HepG2 (cell line): Measurements from ENCODE around the gene FLYWCH1. TPM values are rescaled to one million over a fixed set of nuclear protein-coding genes. Genes with fewer than 3 reads are reported as not detected.
A peak's percentile ranks its signal among the peaks of the same experiment; 100 is the strongest.

Experiments used
- AGO1 ChIP-seq: fragments of 200-400 bp; formaldehyde crosslinking; IDR thresholded peaks from 2 replicates; pipeline ENCODE4 v1.6.1; 2017; ENCODE audit warnings: mild to moderate bottlenecking, low read depth, low read length, moderate library complexity; ENCODE audit not compliant: poor library complexity, severe bottlenecking
- ARID5B ChIP-seq: IDR thresholded peaks from 2 replicates; pipeline ENCODE4 v1.4.0; 2020; ENCODE audit warnings: mild to moderate bottlenecking, missing genetic modification reagents
- ATF4 ChIP-seq, 2 experiments: fragments of 450-650 bp in 1 of 2; sonication (generic) in 1 of 2; formaldehyde crosslinking; IDR thresholded peaks; 2 replicates each; pipeline versions ENCODE4 v1.5.0 to v1.8.0; 2020 to 2022; ENCODE audit warnings: mild to moderate bottlenecking in 1 of 2, missing genetic modification reagents in 1 of 2
- ATF7 ChIP-seq, 2 experiments: fragments of 450-650 bp in 1 of 2; sonication (generic) in 1 of 2; formaldehyde crosslinking in 1 of 2; IDR thresholded peaks; 2 replicates each; pipeline versions ENCODE4 v1.4.0 to v1.6.1; 2016 to 2020; ENCODE audit warnings: antibody characterized with exemption in 1 of 2, mild to moderate bottlenecking in 1 of 2, missing genetic modification reagents in 1 of 2
- GTF3A ChIP-seq: sonication (generic); formaldehyde crosslinking; conservative IDR thresholded peaks from 2 replicates; pipeline ENCODE4 v1.4.0; 2020; ENCODE audit warnings: mild to moderate bottlenecking, missing genetic modification reagents
- HHEX ChIP-seq: IDR thresholded peaks from 2 replicates; pipeline ENCODE4 v1.6.1; 2016; ENCODE audit warnings: control low read depth
- KDM2A ChIP-seq: sonication (generic); formaldehyde crosslinking; IDR thresholded peaks from 2 replicates; pipeline ENCODE4 v1.4.0; 2020; ENCODE audit warnings: low read depth, missing genetic modification reagents, borderline replicate concordance
- MYPOP ChIP-seq: sonication (generic); formaldehyde crosslinking; IDR thresholded peaks from 2 replicates; pipeline ENCODE4 v1.8.1; 2023; ENCODE audit warnings: mild to moderate bottlenecking, moderate library complexity, missing genetic modification reagents
- NFKBIZ ChIP-seq: IDR thresholded peaks from 2 replicates; pipeline ENCODE4 v1.6.1; 2018; ENCODE audit warnings: missing genetic modification reagents, missing compliant biosample characterization
- NFYB ChIP-seq: sonication (generic); formaldehyde crosslinking; IDR thresholded peaks from 2 replicates; pipeline ENCODE4 v1.4.0; 2020; ENCODE audit warnings: missing genetic modification reagents
- TEF ChIP-seq: sonication (generic); formaldehyde crosslinking; IDR thresholded peaks from 2 replicates; pipeline ENCODE4 v1.5.0; 2020; ENCODE audit warnings: missing genetic modification reagents
- TIGD3 ChIP-seq: sonication (generic); formaldehyde crosslinking; IDR thresholded peaks from 2 replicates; pipeline ENCODE4 v1.5.1; 2020; ENCODE audit warnings: mild to moderate bottlenecking, missing genetic modification reagents, borderline replicate concordance
- U2AF2 ChIP-seq: fragments of 200-400 bp; formaldehyde crosslinking; IDR thresholded peaks from 2 replicates; pipeline ENCODE4 v1.6.1; 2017; ENCODE audit warnings: low read depth, mild to moderate bottlenecking, low read length
- ZFP41 ChIP-seq: sonication (generic); formaldehyde crosslinking; IDR thresholded peaks from 2 replicates; pipeline ENCODE4 v1.4.0; 2020; ENCODE audit warnings: mild to moderate bottlenecking, missing genetic modification reagents, borderline replicate concordance
- ZNF253 ChIP-seq: sonication (generic); formaldehyde crosslinking; IDR thresholded peaks from 2 replicates; pipeline ENCODE4 v1.8.0; 2022; ENCODE audit warnings: mild to moderate bottlenecking, missing genetic modification reagents, borderline replicate concordance
- ZNF382 ChIP-seq: sonication (generic); formaldehyde crosslinking; IDR thresholded peaks from 2 replicates; pipeline ENCODE4 v1.5.0; 2020; ENCODE audit warnings: missing genetic modification reagents, mild to moderate bottlenecking, borderline replicate concordance
- ZNF543 ChIP-seq: sonication (generic); formaldehyde crosslinking; IDR thresholded peaks from 2 replicates; pipeline ENCODE4 v1.4.0; 2020; ENCODE audit warnings: mild to moderate bottlenecking, missing genetic modification reagents
- ZNF550 ChIP-seq: sonication (generic); formaldehyde crosslinking; IDR thresholded peaks from 2 replicates; pipeline ENCODE4 v1.4.0; 2020; ENCODE audit warnings: mild to moderate bottlenecking, missing genetic modification reagents, borderline replicate concordance
- ZNF670 ChIP-seq: sonication (generic); formaldehyde crosslinking; IDR thresholded peaks from 2 replicates; pipeline ENCODE4 v1.8.0; 2022; ENCODE audit warnings: mild to moderate bottlenecking, missing genetic modification reagents, borderline replicate concordance
- polyA plus RNA-seq, 8 experiments: library from polyadenylated mRNA; depleted of rRNA in 3 of 8; stranded (reverse) in 7 of 8; unstranded in 1 of 8; fragments of >200 nt; fragmentation: Illumina TruSeq in 4 of 8; extraction: Trizol in 4 of 8; gene quantifications; 2 replicates each; pipeline versions ENCODE4 v1.2.1 to v1.2.3, GENCODE V29; 2011 to 2016; ENCODE audit warnings: low read depth in 4 of 8, missing spikeins in 1 of 8, mixed read lengths in 1 of 8; ENCODE audit not compliant: insufficient read depth in 1 of 8
- total RNA-seq, 5 experiments: library from RNA; depleted of rRNA; stranded (reverse); fragments of >200 nt; fragmentation: Illumina TruSeq; extraction: Trizol; gene quantifications; 2 replicates each; pipeline ENCODE4 v1.2.3, GENCODE V29; 2016; ENCODE audit warnings: low read depth in 1 of 5

FLYWCH1 gene
- total and polyA plus RNA-seq, 2 of the 13 experiments (the other 11 are each of a cell fraction or from before 2014, with no cell fraction given), result 7.3 to 12.4 TPM

- TF ChIP-seq AGO1, result no peak
- peak; percentile 68 for TF ChIP-seq ARID5B (CRISPR knock-in tag)
- TF ChIP-seq ZNF543 (CRISPR knock-in tag), result peak; percentile 96
- TF ChIP-seq ZFP41 (CRISPR knock-in tag), result peak; percentile 95; the same call in 1 of the 2 replicates
- TF ChIP-seq ZNF550, result peak; percentile 88; the same call in 1 of the 2 replicates
- peak in 1 of 2 experiments; percentile 19; a peak in 1 of 4 replicates for TF ChIP-seq ATF4 (CRISPR knock-in tag; IDR thresholded peaks at IDR 0.05)
- TF ChIP-seq NFKBIZ (CRISPR knock-in tag), result peak; percentile 97
- TF ChIP-seq U2AF2, result no peak
- no peak for TF ChIP-seq ZNF382
- peak; percentile 80 for TF ChIP-seq NFYB
- TF ChIP-seq KDM2A (CRISPR knock-in tag), result peak; percentile 93
- TF ChIP-seq ZNF253 (CRISPR knock-in tag), result peak; percentile 83; the same call in 1 of the 2 replicates
- no peak; the same call in 1 of the 2 replicates for TF ChIP-seq GTF3A
- peak; percentile 90; the same call in 1 of the 2 replicates for TF ChIP-seq ZNF670
- peak; percentile 93 for TF ChIP-seq MYPOP (CRISPR knock-in tag)
- no peak for TF ChIP-seq HHEX (CRISPR knock-in tag)
- TF ChIP-seq TEF (CRISPR knock-in tag), result peak; percentile 89; the same call in 1 of the 2 replicates
- TF ChIP-seq ATF7 (IDR thresholded peaks at IDR 0.05), result no peak; the same call in 1 of the 2 replicates
- peak; percentile 67 for TF ChIP-seq ATF7 (CRISPR knock-in tag; IDR thresholded peaks at IDR 0.05)
- peak; percentile 91; the same call in 1 of the 2 replicates for TF ChIP-seq TIGD3 (CRISPR knock-in tag)
Observed at GRCh38 chr16:2968738-2969544, 57.2 kb downstream of the FLYWCH1 start, which contains the start of gene PAQR4 (continued).
